Esophagus squamous epithelium (tissue), 4 donors: Measurements from ENCODE around the gene SGCB.

Source experiments
- POLR2A ChIP-seq, 4 donors: fragments of 450-650 bp; IDR thresholded peaks; one replicate each; pipeline ENCODE4 v1.6.1; 2017; ENCODE audit warnings: antibody characterized with exemption in 4 of 4, mild to moderate bottlenecking in 4 of 4, moderate library complexity in 3 of 4
- TF ChIP-seq, protein P1 (sequence below), 6 experiments: fragments of 450-650 bp in 4 of 6; fragments of 200-600 bp in 2 of 6; sonication (generic) in 2 of 6; IDR thresholded peaks; one replicate each; pipeline ENCODE4 v1.5.1; 2016 to 2019; ENCODE audit warnings: antibody characterized with exemption in 6 of 6, mild to moderate bottlenecking in 4 of 6, moderate library complexity in 4 of 6

DNA sequence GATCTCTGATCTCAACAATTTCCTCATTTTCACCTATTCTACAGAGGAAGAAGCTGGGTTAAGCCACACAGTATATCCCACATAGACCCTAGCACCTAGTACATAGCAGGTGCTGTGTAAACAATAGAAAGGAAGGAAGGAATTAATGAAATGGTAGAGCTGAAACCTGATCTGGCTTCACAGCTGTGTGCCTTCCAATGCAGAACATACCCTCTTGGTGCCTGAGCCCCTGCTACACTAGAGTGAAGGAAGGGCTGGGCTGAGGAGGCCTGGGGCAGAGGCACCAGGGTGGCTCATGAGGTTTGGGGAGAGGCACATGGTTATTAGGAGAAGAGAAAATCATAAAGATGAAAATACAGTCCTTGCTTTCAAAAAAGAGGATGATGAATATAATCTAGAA lies 39.3 kb downstream of the SGCB start:
- TF ChIP-seq, protein P1, sequence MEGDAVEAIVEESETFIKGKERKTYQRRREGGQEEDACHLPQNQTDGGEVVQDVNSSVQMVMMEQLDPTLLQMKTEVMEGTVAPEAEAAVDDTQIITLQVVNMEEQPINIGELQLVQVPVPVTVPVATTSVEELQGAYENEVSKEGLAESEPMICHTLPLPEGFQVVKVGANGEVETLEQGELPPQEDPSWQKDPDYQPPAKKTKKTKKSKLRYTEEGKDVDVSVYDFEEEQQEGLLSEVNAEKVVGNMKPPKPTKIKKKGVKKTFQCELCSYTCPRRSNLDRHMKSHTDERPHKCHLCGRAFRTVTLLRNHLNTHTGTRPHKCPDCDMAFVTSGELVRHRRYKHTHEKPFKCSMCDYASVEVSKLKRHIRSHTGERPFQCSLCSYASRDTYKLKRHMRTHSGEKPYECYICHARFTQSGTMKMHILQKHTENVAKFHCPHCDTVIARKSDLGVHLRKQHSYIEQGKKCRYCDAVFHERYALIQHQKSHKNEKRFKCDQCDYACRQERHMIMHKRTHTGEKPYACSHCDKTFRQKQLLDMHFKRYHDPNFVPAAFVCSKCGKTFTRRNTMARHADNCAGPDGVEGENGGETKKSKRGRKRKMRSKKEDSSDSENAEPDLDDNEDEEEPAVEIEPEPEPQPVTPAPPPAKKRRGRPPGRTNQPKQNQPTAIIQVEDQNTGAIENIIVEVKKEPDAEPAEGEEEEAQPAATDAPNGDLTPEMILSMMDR (IDR thresholded peaks at IDR 0.05) = no peak
- no peak for TF ChIP-seq POLR2A (IDR thresholded peaks at IDR 0.05)
